ENCODE measurements around the gene NPHS2. TPM values are rescaled to one million over a fixed set of nuclear protein-coding genes. Genes with fewer than 3 reads are reported as not detected.

NPHS2 gene
- total RNA-seq, 1 donor from 2014 or later: not detected

GRCh38 chr1:179510038-179510437 is 65.7 kb downstream of the NPHS2 start:
- no peak overlapping the region for H3K4me2 ChIP-seq
- H2AFZ ChIP-seq (replicated peaks): no peak overlapping the region
- peaks cover 2% of the 10 kb centered on the region for H3K27me3 Mint-ChIP-seq (ENCODE audit: insufficient read depth, low read depth)
- H3K27ac ChIP-seq: no peak overlapping the region
- H3K4me1 Mint-ChIP-seq: no peaks in the 10 kb centered on the region
- H3K27ac Mint-ChIP-seq: no peak overlapping the region
- H3K9ac ChIP-seq: no peak overlapping the region
- H3K4me3 ChIP-seq: no peak overlapping the region
- peaks cover 2% of the 10 kb centered on the region for H3K9me3 Mint-ChIP-seq
- TF ChIP-seq EZH2phosphoT487 (IDR thresholded peaks at IDR 0.05): no peak
- TF ChIP-seq, protein P1, sequence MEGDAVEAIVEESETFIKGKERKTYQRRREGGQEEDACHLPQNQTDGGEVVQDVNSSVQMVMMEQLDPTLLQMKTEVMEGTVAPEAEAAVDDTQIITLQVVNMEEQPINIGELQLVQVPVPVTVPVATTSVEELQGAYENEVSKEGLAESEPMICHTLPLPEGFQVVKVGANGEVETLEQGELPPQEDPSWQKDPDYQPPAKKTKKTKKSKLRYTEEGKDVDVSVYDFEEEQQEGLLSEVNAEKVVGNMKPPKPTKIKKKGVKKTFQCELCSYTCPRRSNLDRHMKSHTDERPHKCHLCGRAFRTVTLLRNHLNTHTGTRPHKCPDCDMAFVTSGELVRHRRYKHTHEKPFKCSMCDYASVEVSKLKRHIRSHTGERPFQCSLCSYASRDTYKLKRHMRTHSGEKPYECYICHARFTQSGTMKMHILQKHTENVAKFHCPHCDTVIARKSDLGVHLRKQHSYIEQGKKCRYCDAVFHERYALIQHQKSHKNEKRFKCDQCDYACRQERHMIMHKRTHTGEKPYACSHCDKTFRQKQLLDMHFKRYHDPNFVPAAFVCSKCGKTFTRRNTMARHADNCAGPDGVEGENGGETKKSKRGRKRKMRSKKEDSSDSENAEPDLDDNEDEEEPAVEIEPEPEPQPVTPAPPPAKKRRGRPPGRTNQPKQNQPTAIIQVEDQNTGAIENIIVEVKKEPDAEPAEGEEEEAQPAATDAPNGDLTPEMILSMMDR (IDR thresholded peaks at IDR 0.05): no peak
- no peak for TF ChIP-seq EZH2 (IDR thresholded peaks at IDR 0.05)
- no peak overlapping the region for H3K4me3 Mint-ChIP-seq
- no peaks in the 10 kb centered on the region for H4K20me1 ChIP-seq (ENCODE audit: low read depth)
- no peaks in the 10 kb centered on the region for H3F3A ChIP-seq (ENCODE audit: low read depth)
- H3K36me3 ChIP-seq: no peaks in the 10 kb centered on the region
- H3K4me1 ChIP-seq: no peaks in the 10 kb centered on the region
- no peaks in the 10 kb centered on the region for H3K9me3 ChIP-seq (ENCODE audit: low read depth)
- H3K36me3 Mint-ChIP-seq: no peaks in the 10 kb centered on the region
- DNase-seq (ENCODE audit: low spot score): no peak
- no peaks in the 10 kb centered on the region for H3K27me3 ChIP-seq
- no peaks in the 10 kb centered on the region for H3K79me2 ChIP-seq (ENCODE audit: low read depth)

GRCh38 chr1:179509384-179509783 is 66.4 kb downstream of the NPHS2 start:
- H3K9me3 Mint-ChIP-seq: peaks cover 2% of the 10 kb centered on the region
- TF ChIP-seq EZH2phosphoT487 (IDR thresholded peaks at IDR 0.05) (no peak), EZH2 (IDR thresholded peaks at IDR 0.05) (no peak)
- TF ChIP-seq, protein P1 (IDR thresholded peaks at IDR 0.05): no peak
- no peak overlapping the region for H3K27ac ChIP-seq
- no peaks in the 10 kb centered on the region for H3K4me1 ChIP-seq
- DNase-seq (ENCODE audit: low spot score): no peak
- H3K4me2 ChIP-seq: no peak overlapping the region
- H3F3A ChIP-seq (ENCODE audit: low read depth): no peaks in the 10 kb centered on the region
- H3K27me3 ChIP-seq: no peaks in the 10 kb centered on the region
- no peak overlapping the region for H3K4me3 ChIP-seq
- no peak overlapping the region for H2AFZ ChIP-seq (replicated peaks)
- H3K9me3 ChIP-seq (ENCODE audit: low read depth): no peaks in the 10 kb centered on the region
- H3K27ac Mint-ChIP-seq: no peak overlapping the region
- no peaks in the 10 kb centered on the region for H3K36me3 Mint-ChIP-seq
- no peaks in the 10 kb centered on the region for H3K4me1 Mint-ChIP-seq
- H3K36me3 ChIP-seq: no peaks in the 10 kb centered on the region
- H3K9ac ChIP-seq: no peak overlapping the region
- H3K79me2 ChIP-seq (ENCODE audit: low read depth): no peaks in the 10 kb centered on the region
- peaks cover 2% of the 10 kb centered on the region for H3K27me3 Mint-ChIP-seq (ENCODE audit: insufficient read depth, low read depth)
- no peak overlapping the region for H3K4me3 Mint-ChIP-seq
- H4K20me1 ChIP-seq (ENCODE audit: low read depth): no peaks in the 10 kb centered on the region

DNA sequence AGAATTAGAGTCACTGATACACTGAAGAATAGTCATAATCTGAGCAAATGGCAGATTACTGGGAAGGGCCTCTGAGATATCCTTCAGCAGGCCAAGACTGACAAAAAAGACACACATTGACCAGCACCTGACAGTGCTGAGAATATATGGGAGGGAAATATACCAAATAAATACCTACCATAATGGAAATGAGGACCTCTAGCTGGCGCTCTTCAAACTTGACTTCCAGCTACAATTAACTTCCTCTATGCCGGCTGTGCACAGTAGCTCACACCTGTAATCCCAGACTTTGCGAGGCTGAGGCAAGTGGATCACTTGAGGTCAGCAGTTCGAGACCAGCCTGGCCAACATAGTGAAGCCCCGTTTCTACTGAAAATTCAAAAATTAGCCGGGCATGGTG is 69.5 kb downstream of the NPHS2 start:
- H3K9ac ChIP-seq: no peak overlapping the region
- no peak for DNase-seq (ENCODE audit: low spot score)
- TF ChIP-seq, protein P1 (IDR thresholded peaks at IDR 0.05): no peak
- TF ChIP-seq EZH2 (IDR thresholded peaks at IDR 0.05): no peak
- TF ChIP-seq EZH2phosphoT487 (IDR thresholded peaks at IDR 0.05): no peak
- no peak overlapping the region for H2AFZ ChIP-seq (replicated peaks)
- H3K4me2 ChIP-seq: no peak overlapping the region
- no peaks in the 10 kb centered on the region for H3K79me2 ChIP-seq (ENCODE audit: low read depth)
- no peaks in the 10 kb centered on the region for H4K20me1 ChIP-seq (ENCODE audit: low read depth)
- Mint-ChIP-seq H3K4me1 (no peaks in the 10 kb centered on the region), H3K27me3 (ENCODE audit: insufficient read depth, low read depth) (peaks cover 2% of the 10 kb centered on the region), H3K9me3 (no peaks in the 10 kb centered on the region), H3K36me3 (no peaks in the 10 kb centered on the region), H3K27ac (no peak overlapping the region), H3K4me3 (no peak overlapping the region)
- H3K9me3 ChIP-seq (ENCODE audit: low read depth): no peaks in the 10 kb centered on the region
- H3F3A ChIP-seq (ENCODE audit: low read depth): no peaks in the 10 kb centered on the region
- H3K27ac ChIP-seq: no peak overlapping the region
- no peak overlapping the region for H3K4me3 ChIP-seq
- no peaks in the 10 kb centered on the region for H3K4me1 ChIP-seq
- no peaks in the 10 kb centered on the region for H3K36me3 ChIP-seq
- no peaks in the 10 kb centered on the region for H3K27me3 ChIP-seq

Small RNA genes lying within 50 kb of the gene (small RNA-seq; reads per million reads assigned to genes)
- gene RNU5F-2P: not detected

Other genes with a start within 250 kb of the NPHS2 start
- gene AXDND1, start 210.0 kb downstream of the NPHS2 start, total RNA-seq (ENCODE audit: low replicate concordance): 0.30 and 0.77 TPM in 2 replicates
- 0.09 TPM in 2 replicates for gene TDRD5, start 15.9 kb upstream of the NPHS2 start, total RNA-seq (ENCODE audit: low replicate concordance)
- 0.11 and 0.40 TPM in 2 replicates for gene FAM163A, start 167.3 kb upstream of the NPHS2 start, total RNA-seq (ENCODE audit: low replicate concordance)

All from neural progenitor cell (in vitro differentiated cells).